GM12878 (cell line): ENCODE results near the gene NUAK1. TPM values are rescaled to one million over a fixed set of nuclear protein-coding genes. Genes with fewer than 3 reads are reported as not detected.
A peak's percentile ranks its signal among the peaks of the same experiment; 100 is the strongest.

Experiments
- ATAC-seq: fragments of 200-7000 bp; cut with Tn5 transposase; 3 replicates; pipeline ENCODE4 v1.9.1; 2020; ENCODE audit warnings: mild to moderate bottlenecking, moderate library complexity
- BruUV-seq: library from RNA; stranded (reverse); fragments of 400-500 nt; replicated peaks from 2 replicates; lab custom pipeline; 2021; lab: Mats Ljungman, UMichigan
- CTCF ChIA-PET: fragments of 300-600 bp; sonication (Branson Sonifier 250); formaldehyde crosslinking; extraction: SDS; loops from one replicate; lab custom pipeline; 2021; ENCODE audit warnings: inconsistent platforms; lab: Yijun Ruan, JAX
- POLR2A ChIA-PET: fragments of 350-600 bp; formaldehyde crosslinking; extraction: SDS; loops from one replicate; lab custom pipeline; 2021; ENCODE audit warnings: inconsistent platforms; lab: Charles Lee
- RAD21 ChIA-PET: fragments of 300-600 bp; sonication (Branson Sonifier 250); formaldehyde crosslinking; loops from one replicate; lab custom pipeline; 2023; ENCODE audit warnings: antibody characterized with exemption; ENCODE audit not compliant: unreplicated experiment; lab: Charles Lee
- SMC1A ChIA-PET: fragments of 300-600 bp; sonication (Branson Sonifier 250); formaldehyde crosslinking; loops from one replicate; lab custom pipeline; 2023; ENCODE audit not compliant: unreplicated experiment, uncharacterized antibody; lab: Charles Lee
- DNase-seq: peaks from one replicate; pipeline ENCODE4 v3.0.0-alpha.2; 2011; ENCODE audit warnings: low read depth, low spot score
- FAIRE-seq: peaks from 3 replicates; lab custom pipeline; 2011; peaks lifted over from hg19 to GRCh38; lab: Jason Lieb, UNC
- H2AFZ ChIP-seq: 2 replicates; pipeline ENCODE4 v1.6.0; 2011; ENCODE audit warnings: low read depth, low read length, control low read depth; ENCODE audit not compliant: control insufficient read depth
- H3K27ac ChIP-seq: 2 replicates; pipeline ENCODE4 v1.5.1; 2011; ENCODE audit warnings: control low read depth; ENCODE audit not compliant: control insufficient read depth, insufficient read depth
- H3K27me3 ChIP-seq, 2 experiments: replicated peaks in 1 of 2; 2 replicates each; pipeline versions ENCODE4 v1.6.0 to v1.6.1; 2011; ENCODE audit warnings: low read length in 1 of 2; ENCODE audit not compliant: control insufficient read depth in 2 of 2, insufficient read depth in 2 of 2
- H3K36me3 ChIP-seq, 2 experiments: 2 replicates each; pipeline ENCODE4 v1.5.1; 2011; ENCODE audit warnings: low read length in 1 of 2; ENCODE audit not compliant: control insufficient read depth in 2 of 2, insufficient read depth in 2 of 2
- H3K4me1 ChIP-seq: 2 replicates; pipeline ENCODE4 v1.6.1; 2011; ENCODE audit warnings: mild to moderate bottlenecking, low read length, moderate library complexity, mixed read lengths; ENCODE audit not compliant: control insufficient read depth, insufficient read depth
- H3K4me2 ChIP-seq: 2 replicates; pipeline ENCODE4 v1.6.0; 2011; ENCODE audit warnings: control low read depth; ENCODE audit not compliant: control insufficient read depth, insufficient read depth
- H3K4me3 ChIP-seq: fragments of 200-600 bp; sonication (generic); 2 replicates; pipeline ENCODE4 v1.5.1; 2016
- H3K79me2 ChIP-seq: 2 replicates; pipeline ENCODE4 v1.6.0; 2011; ENCODE audit warnings: low read length; ENCODE audit not compliant: control insufficient read depth, insufficient read depth
- H3K9ac ChIP-seq: 2 replicates; pipeline ENCODE4 v1.8.0; 2011; ENCODE audit warnings: low read length, control low read depth, mixed read lengths; ENCODE audit not compliant: control insufficient read depth, insufficient read depth
- H3K9me3 ChIP-seq: replicated peaks from 3 replicates; pipeline ENCODE4 v1.5.1; 2011; ENCODE audit warnings: mild to moderate bottlenecking, low read length; ENCODE audit not compliant: control insufficient read depth, insufficient read depth
- H4K20me1 ChIP-seq: 2 replicates; pipeline ENCODE4 v1.6.0; 2011; ENCODE audit not compliant: control insufficient read depth, insufficient read depth
- BRCA1 ChIP-seq: IDR thresholded peaks from 2 replicates; pipeline ENCODE4 v1.6.1; 2011; ENCODE audit warnings: low read depth, low read length, improper control_type of control experiment
- CBX5 ChIP-seq: sonication (generic); IDR thresholded peaks from 2 replicates; pipeline ENCODE4 v1.6.1; 2016; ENCODE audit warnings: low read depth, moderate library complexity, mild to moderate bottlenecking, inconsistent platforms
- E4F1 ChIP-seq: fragments of 450-650 bp; IDR thresholded peaks from 2 replicates; pipeline ENCODE4 v1.6.1; 2018; ENCODE audit warnings: borderline replicate concordance, mild to moderate bottlenecking; ENCODE audit not compliant: partially characterized antibody
- HDAC2 ChIP-seq: fragments of 200-600 bp; sonication (generic); IDR thresholded peaks from 2 replicates; pipeline ENCODE4 v1.6.1; 2017
- IRF4 ChIP-seq: IDR thresholded peaks from 2 replicates; pipeline ENCODE4 v1.6.1; 2011; ENCODE audit warnings: low read depth, low read length
- NR2F1 ChIP-seq: fragments of 450-650 bp; conservative IDR thresholded peaks from 2 replicates; pipeline ENCODE4 v1.6.1; 2017; ENCODE audit warnings: mild to moderate bottlenecking
- PAX5 ChIP-seq: IDR thresholded peaks from 2 replicates; pipeline ENCODE4 v1.6.1; 2011; ENCODE audit warnings: low read depth, low read length, borderline replicate concordance
- SIX5 ChIP-seq: IDR thresholded peaks from 2 replicates; pipeline ENCODE4 v1.6.1; 2011; ENCODE audit warnings: mild to moderate bottlenecking, low read depth, low read length, moderate library complexity; ENCODE audit not compliant: severe bottlenecking
- SP1 ChIP-seq: IDR thresholded peaks from one replicate; pipeline ENCODE4 v1.6.1; 2011; ENCODE audit warnings: low read depth, low read length
- STAT3 ChIP-seq: IDR thresholded peaks from 2 replicates; pipeline ENCODE4 v1.6.1; 2011; ENCODE audit warnings: low read depth, low read length, improper control_type of control experiment
- TCF3 ChIP-seq: IDR thresholded peaks from 2 replicates; pipeline ENCODE4 v1.6.1; 2012; ENCODE audit warnings: low read depth, mild to moderate bottlenecking, low read length, borderline replicate concordance; ENCODE audit not compliant: insufficient read depth
- WGBS: methylation state at CpG from one replicate; pipeline ENCODE4 v1.1.6; 2016; ENCODE audit warnings: low lambda C conversion rate; ENCODE audit not compliant: insufficient replicate concordance, insufficient coverage; ENCODE audit errors: missing lambda C conversion rate; 5-methylcytosine and 5-hydroxymethylcytosine counted together
- in situ Hi-C: fragments of 300-500 bp; cut with MboI; formaldehyde crosslinking; loops from 9 replicates; pipeline ENCODE4 v1.14.3; 2018; ENCODE audit warnings: mixed read lengths
- intact Hi-C: fragments of 100-400 bp; cut with micrococcal nuclease; formaldehyde crosslinking; loops from one replicate; pipeline ENCODE4 v1.14.2; 2022; ENCODE audit not compliant: unreplicated experiment
- polyA plus RNA-seq, 11 experiments: library from polyadenylated mRNA; depleted of rRNA in 4 of 11; unstranded in 6 of 11; stranded (reverse) in 5 of 11; fragments of >200 nt; fragmentation: Nextera tagmentation in 4 of 11; fragmentation: Illumina TruSeq in 1 of 11; extraction: Ambion mirVana in 4 of 11; extraction: Trizol in 1 of 11; gene quantifications; 1 replicate in 1 of 11; 2 replicates in 10 of 11; pipeline versions ENCODE4 v1.2.1 to v1.2.3, GENCODE V29; 2011 to 2016; ENCODE audit warnings: inconsistent platforms in 2 of 11, missing spikeins in 2 of 11, low read depth in 1 of 11
- total RNA-seq, 4 experiments: library from RNA; depleted of rRNA in 3 of 4; stranded (reverse); fragments of >200 nt in 3 of 4; fragmentation: Illumina TruSeq in 1 of 4; extraction: Trizol in 1 of 4; gene quantifications; 2 replicates each; pipeline versions ENCODE4 v1.2.1 to v1.2.3, GENCODE V29; 2013 to 2021
- TF ChIP-seq, protein P1 (sequence below): fragments of 450-650 bp; formaldehyde crosslinking; IDR thresholded peaks from 2 replicates; pipeline ENCODE4 v1.4.0; 2020; ENCODE audit warnings: mild to moderate bottlenecking, moderate library complexity
- TF ChIP-seq, protein P2 (sequence below): IDR thresholded peaks from 2 replicates; pipeline ENCODE4 v1.6.1; 2012; ENCODE audit warnings: improper control_type of control experiment, low read depth, low read length; ENCODE audit not compliant: insufficient replicate concordance

The NUAK1 gene
- total and polyA plus RNA-seq, 10 of the 15 experiments (the other 5 are each of a cell fraction or from before 2014, with no cell fraction given): 0.03 to 0.42 (median 0.08) TPM; not detected in 2

- H3K79me2 ChIP-seq: no peaks in the 10 kb centered on the region
- CTCF ChIA-PET: interaction anchor here (0.6 to 5.4 kb wide), 18 partner anchors 10 to 717 kb away, joined by 3 to 84 read pairs (median 4); no protein-coding TSS in a partner anchor
- in situ Hi-C loops (no loop called here), intact Hi-C loops (loop anchor here (1.0 to 10.0 kb wide), 3 partner anchors 181 to 715 kb away; no protein-coding TSS in a partner anchor)
- no peak overlapping the region for H3K4me3 ChIP-seq
- ATAC-seq (no peak), DNase-seq (no peak), FAIRE-seq (peak; percentile 38)
- no peak overlapping the region for H3K9ac ChIP-seq
- H4K20me1 ChIP-seq: no peaks in the 10 kb centered on the region; the same call in 1 of the 2 replicates
- H3K4me2 ChIP-seq: no peak overlapping the region
- H2AFZ ChIP-seq: no peak overlapping the region
- POLR2A ChIA-PET: no interaction called here
- RAD21 ChIA-PET: interaction anchor here (1.0 to 2.8 kb wide), 7 partner anchors 9 to 715 kb away, joined by 3 to 19 read pairs (median 6); no protein-coding TSS in a partner anchor
- no peaks in the 10 kb centered on the region; the same call in 2 of the 3 replicates for H3K9me3 ChIP-seq
- no TSS peak for BruUV-seq
- 23% methylated on average over 4 of the region's 4 CpGs for WGBS
- H3K36me3 ChIP-seq: no peaks in the 10 kb centered on the region
- no peaks in the 10 kb centered on the region for H3K4me1 ChIP-seq
- peaks cover 7 to 23% of the 10 kb centered on the region in 2 experiments for H3K27me3 ChIP-seq
- TF ChIP-seq HDAC2 (no peak), STAT3 (no peak), CBX5 (no peak), NR2F1 (no peak), SP1 (no peak), E4F1 (no peak), TCF3 (no peak), IRF4 (no peak), PAX5 (no peak), BRCA1 (no peak), SIX5 (no peak)
- TF ChIP-seq, protein P1, sequence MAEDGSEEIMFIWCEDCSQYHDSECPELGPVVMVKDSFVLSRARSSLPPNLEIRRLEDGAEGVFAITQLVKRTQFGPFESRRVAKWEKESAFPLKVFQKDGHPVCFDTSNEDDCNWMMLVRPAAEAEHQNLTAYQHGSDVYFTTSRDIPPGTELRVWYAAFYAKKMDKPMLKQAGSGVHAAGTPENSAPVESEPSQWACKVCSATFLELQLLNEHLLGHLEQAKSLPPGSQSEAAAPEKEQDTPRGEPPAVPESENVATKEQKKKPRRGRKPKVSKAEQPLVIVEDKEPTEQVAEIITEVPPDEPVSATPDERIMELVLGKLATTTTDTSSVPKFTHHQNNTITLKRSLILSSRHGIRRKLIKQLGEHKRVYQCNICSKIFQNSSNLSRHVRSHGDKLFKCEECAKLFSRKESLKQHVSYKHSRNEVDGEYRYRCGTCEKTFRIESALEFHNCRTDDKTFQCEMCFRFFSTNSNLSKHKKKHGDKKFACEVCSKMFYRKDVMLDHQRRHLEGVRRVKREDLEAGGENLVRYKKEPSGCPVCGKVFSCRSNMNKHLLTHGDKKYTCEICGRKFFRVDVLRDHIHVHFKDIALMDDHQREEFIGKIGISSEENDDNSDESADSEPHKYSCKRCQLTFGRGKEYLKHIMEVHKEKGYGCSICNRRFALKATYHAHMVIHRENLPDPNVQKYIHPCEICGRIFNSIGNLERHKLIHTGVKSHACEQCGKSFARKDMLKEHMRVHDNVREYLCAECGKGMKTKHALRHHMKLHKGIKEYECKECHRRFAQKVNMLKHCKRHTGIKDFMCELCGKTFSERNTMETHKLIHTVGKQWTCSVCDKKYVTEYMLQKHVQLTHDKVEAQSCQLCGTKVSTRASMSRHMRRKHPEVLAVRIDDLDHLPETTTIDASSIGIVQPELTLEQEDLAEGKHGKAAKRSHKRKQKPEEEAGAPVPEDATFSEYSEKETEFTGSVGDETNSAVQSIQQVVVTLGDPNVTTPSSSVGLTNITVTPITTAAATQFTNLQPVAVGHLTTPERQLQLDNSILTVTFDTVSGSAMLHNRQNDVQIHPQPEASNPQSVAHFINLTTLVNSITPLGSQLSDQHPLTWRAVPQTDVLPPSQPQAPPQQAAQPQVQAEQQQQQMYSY (CRISPR knock-in tag): no peak
- TF ChIP-seq, protein P2, sequence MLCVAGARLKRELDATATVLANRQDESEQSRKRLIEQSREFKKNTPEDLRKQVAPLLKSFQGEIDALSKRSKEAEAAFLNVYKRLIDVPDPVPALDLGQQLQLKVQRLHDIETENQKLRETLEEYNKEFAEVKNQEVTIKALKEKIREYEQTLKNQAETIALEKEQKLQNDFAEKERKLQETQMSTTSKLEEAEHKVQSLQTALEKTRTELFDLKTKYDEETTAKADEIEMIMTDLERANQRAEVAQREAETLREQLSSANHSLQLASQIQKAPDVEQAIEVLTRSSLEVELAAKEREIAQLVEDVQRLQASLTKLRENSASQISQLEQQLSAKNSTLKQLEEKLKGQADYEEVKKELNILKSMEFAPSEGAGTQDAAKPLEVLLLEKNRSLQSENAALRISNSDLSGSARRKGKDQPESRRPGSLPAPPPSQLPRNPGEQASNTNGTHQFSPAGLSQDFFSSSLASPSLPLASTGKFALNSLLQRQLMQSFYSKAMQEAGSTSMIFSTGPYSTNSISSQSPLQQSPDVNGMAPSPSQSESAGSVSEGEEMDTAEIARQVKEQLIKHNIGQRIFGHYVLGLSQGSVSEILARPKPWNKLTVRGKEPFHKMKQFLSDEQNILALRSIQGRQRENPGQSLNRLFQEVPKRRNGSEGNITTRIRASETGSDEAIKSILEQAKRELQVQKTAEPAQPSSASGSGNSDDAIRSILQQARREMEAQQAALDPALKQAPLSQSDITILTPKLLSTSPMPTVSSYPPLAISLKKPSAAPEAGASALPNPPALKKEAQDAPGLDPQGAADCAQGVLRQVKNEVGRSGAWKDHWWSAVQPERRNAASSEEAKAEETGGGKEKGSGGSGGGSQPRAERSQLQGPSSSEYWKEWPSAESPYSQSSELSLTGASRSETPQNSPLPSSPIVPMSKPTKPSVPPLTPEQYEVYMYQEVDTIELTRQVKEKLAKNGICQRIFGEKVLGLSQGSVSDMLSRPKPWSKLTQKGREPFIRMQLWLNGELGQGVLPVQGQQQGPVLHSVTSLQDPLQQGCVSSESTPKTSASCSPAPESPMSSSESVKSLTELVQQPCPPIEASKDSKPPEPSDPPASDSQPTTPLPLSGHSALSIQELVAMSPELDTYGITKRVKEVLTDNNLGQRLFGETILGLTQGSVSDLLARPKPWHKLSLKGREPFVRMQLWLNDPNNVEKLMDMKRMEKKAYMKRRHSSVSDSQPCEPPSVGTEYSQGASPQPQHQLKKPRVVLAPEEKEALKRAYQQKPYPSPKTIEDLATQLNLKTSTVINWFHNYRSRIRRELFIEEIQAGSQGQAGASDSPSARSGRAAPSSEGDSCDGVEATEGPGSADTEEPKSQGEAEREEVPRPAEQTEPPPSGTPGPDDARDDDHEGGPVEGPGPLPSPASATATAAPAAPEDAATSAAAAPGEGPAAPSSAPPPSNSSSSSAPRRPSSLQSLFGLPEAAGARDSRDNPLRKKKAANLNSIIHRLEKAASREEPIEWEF: no peak
- H3K27ac ChIP-seq: no peak overlapping the region
- SMC1A ChIA-PET: interaction anchor here (0.9 to 4.2 kb wide), 14 partner anchors 9 to 717 kb away, joined by 3 to 48 read pairs (median 4); no protein-coding TSS in a partner anchor
Observed at GRCh38 chr12:106135781-106136180, 3.0 kb downstream of the NUAK1 start.
